HG03280 (cell line): Measurements from ENCODE around the gene SLC46A2.

Experiments
- ATAC-seq: cut with Tn5 transposase; IDR thresholded peaks from one replicate; pipeline ENCODE4 v1.9.1; 2021; ENCODE audit warnings: mild to moderate bottlenecking, moderate library complexity; ENCODE audit not compliant: unreplicated experiment

SLC46A2 gene

DNA sequence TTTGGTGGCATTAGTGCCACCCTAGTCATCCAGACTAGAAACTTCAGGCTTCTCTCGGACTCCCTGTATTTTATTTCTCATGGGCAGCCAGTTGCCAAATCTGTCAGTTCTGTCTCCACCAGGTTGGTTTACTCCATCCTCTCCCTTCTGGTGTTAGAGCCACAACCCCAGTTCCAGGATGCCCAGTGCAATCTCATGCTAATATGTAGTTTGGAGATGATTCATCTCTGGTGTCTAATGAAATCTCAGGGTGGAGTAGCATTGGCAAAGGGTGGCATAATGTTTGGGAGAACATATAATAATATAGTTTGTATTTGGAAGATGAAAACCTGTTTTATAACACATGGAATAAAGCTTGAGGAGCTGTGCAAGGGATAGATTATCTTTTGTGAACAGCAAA, 30.2 kb downstream of the SLC46A2 start:
- ATAC-seq = no peak

DNA sequence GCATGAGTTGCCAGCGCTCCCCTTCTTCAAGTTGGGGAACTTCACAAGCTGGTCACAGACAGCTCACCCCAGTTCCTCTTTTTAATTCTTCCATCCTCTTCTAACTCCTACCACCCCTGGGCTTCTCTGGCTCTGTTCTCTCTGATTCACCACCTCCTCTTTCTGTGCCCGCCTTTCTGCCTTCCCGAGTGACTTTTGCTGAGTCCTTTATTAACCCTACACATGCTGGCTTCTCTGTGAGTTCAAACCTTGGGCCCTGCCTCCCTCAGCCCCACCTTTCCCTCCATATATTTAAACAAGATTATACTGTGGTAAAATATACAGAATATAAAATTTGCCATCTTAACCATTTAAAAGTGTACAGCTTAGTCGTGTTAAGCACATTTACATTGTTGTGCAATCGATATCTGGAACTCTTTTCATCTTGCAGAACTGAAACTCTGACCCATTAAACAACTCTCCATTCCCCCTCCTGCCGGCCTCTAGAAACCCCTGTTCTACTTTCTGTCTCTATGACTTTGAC, 32.0 kb downstream of the SLC46A2 start:
- ATAC-seq = peak; percentile 63

DNA sequence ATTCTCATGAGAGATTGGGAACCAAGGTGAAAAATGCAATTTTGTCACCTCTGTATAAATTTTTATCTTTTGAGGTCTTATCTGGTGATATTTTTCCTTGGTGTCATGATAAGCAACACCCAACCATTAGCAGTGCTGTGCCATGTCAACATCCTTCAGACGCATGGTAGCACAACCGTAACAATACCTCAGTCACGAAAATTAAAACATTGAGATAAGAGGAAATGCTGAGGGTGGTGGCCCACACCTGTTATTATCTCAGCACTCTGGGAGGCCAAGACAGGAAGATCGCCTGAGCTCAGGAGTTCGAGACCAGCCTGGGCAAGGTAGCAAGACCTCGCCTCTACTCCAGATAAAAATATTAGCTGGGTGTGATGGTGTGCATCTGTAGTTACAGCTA, 32.7 kb downstream of the SLC46A2 start:
- ATAC-seq = no peak

DNA sequence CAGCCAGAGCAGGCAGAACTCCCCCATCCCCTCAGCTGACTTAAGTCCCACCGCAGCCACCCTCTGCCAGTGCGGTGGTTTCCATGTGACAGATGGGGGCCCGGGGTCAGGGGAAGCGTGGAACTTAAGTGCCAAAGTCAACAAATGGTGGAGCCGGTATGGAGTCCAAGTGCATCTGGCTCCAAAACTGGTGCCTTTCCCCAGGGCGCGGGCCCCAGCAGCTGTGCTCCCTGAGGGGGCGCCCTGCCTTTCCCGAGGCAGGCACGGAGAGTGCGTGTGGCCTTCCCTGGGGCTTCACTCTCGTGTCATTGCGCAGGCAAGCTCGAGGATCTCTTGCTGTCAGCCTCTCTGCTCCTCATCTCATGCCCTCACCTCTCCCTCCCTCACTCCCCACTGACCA, 33.8 kb downstream of the SLC46A2 start:
- no peak for ATAC-seq

DNA sequence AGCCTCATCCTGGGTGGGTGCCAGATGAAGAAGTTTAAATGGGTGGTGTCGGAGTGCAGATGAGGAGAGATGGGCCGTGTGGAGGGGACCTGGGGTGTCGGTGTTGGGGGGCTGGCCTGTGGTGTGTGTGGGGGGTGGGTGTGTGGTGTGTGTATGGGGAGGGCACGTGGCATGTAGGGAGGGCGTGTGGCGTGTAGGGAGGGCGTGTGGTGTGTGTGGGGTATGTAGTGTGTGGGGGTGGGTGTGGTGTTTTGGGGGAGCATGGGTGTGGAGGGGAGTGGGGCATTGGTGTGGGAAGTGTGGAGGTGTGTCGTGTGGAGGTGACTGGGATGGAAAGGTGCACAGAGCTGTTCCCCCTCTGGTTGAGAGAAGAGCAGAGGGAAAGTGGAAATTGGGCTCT, 34.5 kb downstream of the SLC46A2 start:
- no peak for ATAC-seq

DNA sequence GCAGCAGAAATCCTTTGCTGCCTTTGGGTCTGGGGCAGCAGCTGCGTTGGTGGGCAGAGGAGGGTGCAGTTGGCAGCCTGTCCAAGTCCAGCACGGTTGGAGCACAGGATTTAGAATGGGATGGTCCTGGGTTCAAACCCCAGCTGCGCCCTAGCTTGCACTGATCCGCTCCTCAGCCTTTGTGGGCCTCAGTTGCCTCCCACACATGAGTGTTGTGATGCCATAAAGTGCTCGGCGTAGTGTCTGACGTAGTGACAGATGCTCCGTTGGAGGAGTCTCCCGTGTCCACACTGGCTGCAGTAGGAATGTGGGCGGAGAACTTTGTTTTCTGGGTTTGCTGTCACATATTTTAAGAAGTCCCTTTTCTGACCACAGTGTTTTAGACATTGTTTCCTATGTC, 36.0 kb downstream of the SLC46A2 start:
- ATAC-seq = no peak

DNA sequence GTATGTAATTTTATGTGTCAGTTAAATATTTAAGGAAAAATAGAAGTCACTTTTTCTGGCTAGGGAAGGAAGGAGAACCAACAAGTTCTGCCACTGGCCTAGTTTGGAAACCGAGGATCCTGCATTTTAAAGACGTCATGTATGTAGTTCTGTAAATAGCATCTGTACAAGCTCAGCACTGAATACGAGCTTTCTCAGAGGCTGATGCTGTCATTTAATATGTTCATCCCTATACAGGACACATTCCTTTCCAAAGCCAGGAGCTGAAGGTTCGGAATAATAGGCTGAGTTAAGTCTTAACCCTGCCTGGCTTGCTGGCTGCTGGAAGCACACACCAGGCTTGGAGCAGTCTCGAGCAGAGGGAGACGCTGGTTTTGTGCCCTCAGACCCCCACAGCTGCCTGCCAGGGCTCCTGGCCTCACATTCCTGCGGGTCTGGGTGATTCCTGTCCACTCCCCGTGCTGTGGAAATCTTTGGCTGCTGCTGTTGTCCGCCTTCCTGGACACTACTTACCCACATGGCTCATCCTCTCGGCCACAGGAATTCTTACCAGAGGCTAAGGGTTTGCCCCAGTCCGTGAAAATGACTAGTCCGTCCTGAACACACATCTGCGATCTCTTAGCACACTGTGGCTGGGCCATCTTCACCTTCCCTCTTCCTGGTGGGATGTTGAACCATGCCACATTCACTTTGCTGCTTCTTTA, 36.6 kb downstream of the SLC46A2 start:
- ATAC-seq = no peak

DNA sequence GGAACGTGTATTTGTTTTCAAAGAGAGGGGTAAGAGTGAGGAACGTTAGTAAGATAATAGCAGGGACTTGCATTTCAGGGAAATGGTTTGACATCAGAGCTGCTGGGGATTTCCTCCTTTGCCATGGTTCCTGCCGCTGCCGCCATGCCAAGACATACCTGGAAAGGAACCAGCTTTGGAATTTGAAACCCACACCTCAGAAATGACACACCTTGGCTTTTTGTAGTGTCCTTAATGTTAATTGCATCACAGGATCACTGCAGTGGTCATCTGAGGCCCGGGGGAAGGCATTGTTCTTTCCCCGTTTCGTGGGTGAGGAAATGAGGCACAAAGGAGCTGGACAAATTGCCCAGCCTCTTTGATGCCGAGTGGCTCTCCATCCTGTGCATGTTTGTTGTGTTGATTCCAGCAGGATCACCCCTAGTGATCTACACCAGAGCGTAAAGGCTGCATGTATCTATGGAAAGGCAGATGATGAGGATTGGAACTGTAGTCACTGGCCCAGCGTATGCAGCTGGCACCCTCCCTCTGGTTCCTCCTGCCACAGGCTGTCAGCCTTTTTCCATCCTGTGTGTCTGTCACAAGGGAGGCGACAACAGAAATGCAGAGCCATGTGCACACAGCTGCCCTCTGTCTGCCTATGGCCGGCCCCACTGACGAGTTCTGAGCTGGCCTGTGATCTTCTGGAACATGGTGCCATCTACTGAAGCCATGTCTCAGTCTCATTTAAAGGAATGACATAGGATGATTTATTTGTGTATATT, 37.8 kb downstream of the SLC46A2 start:
- ATAC-seq = no peak

DNA sequence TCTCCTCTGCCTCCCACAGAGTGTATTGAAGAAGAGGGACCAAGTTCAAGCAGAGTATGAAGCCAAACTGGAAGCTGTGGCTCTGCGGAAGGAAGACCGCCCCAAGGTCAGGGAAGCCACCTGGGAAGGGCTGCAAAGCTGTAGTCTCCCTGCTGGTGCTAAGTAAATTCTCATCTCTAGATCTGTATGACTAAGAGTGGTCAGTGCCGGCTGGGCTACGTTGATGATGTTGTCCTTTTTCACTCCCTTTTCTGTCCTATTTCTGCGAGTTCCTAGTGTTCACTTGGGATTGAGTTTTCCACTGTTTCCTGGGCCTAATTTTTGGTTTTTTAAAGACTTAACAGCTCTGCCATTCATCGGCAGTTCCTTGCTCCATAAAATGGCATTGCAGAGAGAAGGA, 39.8 kb downstream of the SLC46A2 start:
- ATAC-seq = no peak

DNA sequence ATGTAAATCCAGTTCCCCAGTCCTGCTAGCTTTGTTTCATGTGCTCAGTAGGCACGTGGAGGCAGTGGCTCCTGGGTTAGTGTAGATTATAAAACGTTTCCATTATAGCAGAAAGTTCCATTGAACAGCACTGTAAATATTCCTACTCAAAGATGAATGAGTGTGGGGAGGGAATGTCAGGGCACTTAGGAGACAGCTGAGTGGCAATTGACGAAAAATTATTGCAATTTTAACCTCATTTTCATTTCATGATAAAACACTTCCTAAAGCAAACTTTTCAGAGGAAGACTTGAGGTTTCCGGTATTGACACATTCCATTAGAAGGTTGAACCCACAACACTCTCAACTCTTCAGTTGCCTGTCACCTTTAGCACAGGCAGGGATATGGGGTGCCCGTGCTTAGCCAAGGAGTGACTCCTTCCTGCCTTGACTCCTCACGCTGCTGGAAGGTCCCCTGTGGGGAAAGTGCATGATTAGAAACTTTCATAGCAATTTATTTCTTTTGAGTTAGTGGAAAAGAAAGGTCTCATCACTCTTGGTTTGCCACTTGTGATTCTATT, 41.2 kb downstream of the SLC46A2 start:
- no peak for ATAC-seq

DNA sequence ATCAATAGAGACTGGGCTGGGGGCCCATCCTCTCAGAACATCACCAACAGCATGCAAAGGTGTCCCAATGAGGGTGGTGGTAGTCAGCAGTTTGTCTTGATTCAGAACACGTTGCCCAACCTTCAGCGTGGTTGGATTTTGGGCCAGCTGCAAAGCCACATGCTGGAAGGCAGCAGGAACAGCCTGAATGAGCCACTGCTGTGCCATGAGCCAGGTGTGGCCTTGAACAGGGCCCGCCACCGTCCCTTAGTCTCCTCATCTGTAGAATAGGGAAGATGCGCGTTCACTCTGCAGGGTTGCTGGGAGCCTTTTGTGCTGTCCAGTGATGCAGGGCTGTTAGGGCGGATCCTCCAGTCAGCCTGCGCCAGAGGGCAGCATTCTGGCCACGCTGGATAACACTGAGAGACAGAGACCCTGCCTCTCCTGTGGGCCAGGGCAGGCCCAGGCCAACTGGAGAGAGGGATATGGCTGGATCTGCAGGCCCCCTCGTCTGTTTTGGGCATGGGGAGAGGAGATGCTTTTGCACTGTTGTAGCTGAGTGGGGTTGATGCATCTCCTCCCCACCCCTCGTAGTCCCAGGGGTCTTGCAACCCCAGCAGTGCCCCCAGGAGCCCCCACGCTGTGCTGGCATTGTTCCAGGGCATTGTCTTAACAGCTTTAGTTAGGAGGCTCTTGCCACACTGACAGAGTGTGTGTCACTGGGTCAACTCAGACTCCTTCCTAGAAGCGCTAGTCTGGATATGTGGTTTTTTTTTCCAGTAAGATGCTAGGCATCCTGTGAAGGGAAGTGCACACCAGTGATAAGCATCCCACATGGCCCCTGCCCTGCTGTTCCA, 42.1 kb downstream of the SLC46A2 start:
- no peak for ATAC-seq

DNA sequence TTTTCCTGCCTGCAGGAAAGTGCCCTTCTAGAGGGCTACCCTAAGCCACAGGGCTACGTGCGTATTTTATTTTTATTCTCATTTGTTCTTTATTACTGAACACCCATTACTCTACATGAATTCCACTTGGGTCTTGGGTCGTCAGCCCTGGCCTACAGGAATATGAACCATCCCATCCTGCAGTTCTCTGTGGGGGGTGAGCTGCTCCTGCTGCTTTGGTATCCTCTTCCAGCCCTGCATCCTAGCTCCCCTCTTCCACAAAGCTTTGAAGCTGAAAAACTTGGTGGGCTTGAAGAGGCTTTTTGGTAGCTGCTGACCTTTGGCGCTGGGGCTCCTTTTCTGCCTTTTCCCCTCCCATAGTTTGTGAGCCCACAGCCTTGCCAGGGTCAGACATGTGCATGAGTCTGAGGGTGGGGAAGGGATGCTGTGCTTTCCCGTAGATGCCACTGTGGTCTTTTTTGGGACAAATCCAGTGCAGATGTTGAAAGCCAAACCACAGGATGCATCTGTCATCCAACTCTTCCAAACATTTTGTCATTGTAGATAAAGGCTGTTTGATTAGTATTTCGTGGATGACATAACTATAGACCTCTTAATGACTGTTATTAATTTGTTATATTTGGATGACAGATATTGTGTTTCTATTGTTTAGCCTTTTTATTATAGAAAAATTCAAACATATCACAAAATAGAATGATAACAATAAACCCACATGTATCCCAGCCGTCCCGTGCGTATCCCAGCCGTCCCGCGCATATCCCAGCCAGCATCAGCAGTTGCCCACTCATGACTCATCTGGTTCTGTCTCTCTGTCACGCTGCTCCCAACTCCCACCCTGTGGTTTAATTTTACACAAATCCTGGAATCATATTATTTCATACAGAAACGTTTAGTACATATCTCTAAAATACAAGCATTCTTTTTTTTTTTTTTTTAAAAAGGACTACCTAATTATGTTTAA, 43.9 kb downstream of the SLC46A2 start:
- no peak for ATAC-seq

DNA sequence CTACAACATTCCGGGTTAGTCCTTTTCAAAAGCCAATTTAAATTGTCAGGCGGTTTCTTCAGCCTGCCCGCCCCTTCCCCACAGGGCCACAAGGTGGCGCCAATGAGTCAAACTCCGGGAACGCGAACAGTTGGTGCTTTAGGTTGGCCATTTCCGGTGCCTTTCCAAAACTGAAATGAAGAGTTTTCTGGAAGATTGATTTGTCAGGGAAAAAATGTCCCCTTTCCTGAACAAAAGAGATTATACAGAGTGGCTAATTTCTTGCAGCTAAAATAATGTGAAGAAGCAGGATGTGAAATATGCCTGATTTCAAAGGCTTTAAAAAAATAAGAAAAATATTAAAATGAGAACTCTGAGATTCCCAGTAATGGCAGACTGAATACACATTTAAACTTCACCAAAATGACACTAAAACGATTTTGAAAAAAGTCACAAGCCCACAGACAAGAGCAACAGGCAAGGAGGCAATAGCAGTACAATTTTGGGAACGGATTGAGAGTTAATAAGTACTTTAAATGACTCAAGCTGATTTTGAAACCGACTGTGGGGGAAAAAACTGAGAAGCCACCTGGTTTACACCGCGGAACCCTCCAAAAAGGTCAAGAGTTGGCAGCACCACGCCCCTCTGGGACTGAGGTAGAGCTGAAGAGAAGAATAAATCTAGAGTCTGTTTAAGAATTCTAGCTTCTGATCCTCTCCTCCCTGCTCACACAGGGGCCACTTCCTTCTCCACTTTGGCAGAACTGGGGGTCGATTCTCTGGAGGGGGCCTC, 45.7 kb downstream of the SLC46A2 start:
- peak; percentile 78 for ATAC-seq

DNA sequence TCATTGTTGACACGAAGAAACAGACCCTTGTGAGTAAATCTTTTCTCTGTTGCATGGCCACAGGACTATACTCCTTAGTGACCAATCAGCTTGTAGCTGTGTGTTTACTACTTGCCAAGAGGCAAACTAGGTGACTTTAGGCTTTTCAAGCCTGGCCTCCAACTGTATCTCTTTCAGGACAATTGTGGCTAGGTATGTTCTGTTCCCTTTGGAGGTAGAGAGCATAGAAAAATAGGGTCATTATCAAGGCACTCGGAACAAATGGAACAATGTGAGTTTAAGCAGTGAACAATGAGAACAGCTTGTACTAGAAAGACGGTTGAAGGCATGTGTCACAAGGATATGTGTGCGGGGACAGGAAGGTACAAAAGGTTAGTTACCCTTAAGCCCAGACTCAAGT, 48.1 kb downstream of the SLC46A2 start:
- no peak for ATAC-seq

DNA sequence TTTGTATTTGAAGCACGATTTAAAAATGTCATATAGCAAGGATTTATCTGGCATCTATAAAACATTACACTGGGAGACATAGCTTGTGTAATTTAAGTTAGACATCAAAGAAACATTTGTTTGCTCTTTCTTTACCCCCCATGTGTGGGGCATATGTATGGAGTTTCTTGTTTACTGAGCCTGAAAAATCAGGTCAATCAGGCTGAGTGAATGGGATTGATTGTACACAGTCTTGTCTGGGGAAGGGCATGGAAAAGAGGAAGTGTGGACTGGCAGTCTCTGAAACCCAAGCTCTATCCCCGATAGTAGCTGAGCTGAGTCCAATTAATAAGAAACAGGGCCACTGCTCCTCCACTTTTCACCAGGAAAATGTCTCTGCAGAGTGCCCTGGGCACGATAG, 49.4 kb downstream of the SLC46A2 start:
- ATAC-seq = no peak

DNA sequence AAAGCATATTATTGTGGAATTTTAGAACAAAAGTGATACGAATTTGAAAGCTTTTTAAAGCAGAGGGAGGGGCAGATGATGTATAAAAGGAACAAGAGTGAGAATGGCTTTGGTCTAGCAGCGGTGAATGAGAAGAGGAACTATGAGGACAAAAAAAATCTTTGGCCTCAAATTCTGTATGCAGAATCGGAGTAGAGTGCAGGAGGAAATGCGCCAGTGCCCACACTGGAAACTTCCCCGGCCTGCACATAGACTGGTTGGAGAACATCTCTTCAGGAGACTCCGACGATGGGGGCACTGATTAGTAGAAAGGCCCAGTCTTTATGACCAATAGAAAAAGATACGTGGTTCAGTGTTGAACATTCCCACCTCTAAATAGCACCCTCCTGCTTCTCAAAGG, 51.3 kb downstream of the SLC46A2 start:
- no peak for ATAC-seq

DNA sequence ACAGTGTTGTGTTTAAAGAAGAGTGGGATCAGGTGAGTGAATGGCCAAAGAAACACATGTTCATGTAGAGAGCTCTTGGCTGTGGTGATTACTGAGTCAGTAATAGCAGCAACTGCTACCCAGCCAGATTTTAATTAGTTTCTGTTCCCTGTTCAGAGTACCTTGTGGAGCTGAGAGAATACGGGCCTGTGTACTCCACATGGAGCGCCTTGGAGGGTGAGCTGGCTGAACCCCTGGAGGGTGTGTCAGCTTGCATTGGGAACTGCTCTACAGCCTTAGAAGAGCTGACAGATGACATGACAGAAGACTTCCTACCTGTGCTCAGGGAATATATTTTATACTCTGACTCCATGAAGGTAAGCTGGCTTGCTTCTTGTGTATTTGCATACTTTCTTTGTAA, 52.3 kb downstream of the SLC46A2 start:
- no peak for ATAC-seq

DNA sequence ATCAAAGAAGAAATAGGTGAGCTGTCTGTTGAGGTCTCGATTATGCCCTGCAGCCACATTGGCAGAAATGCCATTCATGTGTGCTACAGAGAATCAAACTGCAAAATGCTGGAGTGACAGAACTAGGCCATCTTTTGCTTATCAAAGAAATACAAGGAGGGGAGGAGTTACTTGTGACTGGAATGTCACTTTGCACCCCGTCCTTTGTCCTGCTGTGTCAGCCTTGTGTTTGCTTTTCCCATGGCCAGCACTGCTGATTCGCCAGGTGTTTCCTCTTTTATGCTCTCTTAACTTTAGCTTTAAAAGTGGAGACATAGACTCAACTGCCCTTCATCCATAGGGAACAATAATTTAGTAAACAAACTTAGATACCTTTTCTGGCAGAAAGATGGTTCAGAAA, 54.3 kb downstream of the SLC46A2 start:
- no peak for ATAC-seq

DNA sequence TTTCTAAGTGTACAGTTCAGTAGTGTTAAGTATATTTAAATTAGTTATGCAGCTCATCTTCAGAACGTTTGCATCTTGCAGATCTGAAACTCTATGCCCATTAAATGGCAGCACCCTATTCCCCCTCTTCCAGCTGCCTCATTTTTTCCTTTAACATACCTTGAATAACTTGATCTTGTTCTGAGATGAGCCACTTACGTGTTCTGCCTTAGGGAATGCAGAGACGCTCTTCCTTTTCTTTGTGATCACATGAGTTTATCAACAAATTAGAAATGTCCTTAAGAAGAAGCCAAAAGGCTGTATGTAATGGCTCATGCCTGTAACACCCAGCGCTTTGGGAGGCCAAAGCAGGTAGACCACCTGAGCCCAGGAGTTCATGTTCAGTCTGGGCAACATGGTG, 57.6 kb downstream of the SLC46A2 start:
- ATAC-seq = no peak
